RKO (cell line): ENCODE results near the gene NR6A1.
"Not testable (repeated sequence)": the region's sequence is repeated elsewhere in the genome, so short reads cannot be mapped to it uniquely, and the experiment has no call there.

Source experiments
- DNase-seq: peaks from one replicate; pipeline ENCODE4 v3.0.0-alpha.2; 2016; ENCODE audit warnings: low spot score

NR6A1 gene

GRCh38 chr9:124760719-124761118 lies 10.4 kb downstream of the NR6A1 start:
- no peak for DNase-seq

DNA sequence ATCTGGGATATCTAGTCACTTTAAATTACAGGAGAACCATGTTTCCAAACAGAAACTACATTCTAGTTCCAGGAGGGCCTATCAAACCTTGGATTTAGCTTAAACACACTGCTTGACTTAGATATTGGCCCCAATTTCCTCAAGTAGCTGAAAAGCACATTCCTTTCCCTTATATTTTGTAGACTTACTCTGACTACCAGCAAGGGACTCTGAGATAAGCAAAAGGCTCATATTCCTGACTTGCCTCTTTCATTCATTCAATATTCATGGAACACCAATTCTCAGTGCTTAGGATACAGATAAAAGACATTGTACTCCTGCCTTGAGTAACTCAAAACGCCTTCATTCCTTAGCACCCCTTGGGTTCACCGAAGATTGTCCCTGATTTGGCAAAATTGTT lies 11.8 kb downstream of the NR6A1 start:
- DNase-seq = no peak

DNA sequence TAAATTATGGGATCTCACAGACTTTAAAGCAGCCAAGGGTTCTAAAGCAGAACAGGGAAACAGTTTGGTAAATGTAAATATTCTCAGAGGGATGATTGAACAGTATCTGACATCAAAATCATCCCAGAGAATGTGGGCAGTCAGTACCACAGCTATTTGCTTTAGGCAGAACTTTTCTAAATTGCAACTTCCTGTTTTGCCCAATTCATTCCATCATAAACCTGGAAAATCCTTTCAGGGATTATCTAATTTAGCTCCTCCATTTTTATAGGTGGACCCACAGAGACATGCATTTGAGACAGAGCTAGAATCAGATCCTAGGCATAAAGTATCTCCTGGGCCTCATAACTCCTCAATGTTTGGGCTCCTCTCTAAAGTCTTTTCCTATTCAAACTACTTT lies 12.4 kb downstream of the NR6A1 start:
- DNase-seq = no peak

DNA sequence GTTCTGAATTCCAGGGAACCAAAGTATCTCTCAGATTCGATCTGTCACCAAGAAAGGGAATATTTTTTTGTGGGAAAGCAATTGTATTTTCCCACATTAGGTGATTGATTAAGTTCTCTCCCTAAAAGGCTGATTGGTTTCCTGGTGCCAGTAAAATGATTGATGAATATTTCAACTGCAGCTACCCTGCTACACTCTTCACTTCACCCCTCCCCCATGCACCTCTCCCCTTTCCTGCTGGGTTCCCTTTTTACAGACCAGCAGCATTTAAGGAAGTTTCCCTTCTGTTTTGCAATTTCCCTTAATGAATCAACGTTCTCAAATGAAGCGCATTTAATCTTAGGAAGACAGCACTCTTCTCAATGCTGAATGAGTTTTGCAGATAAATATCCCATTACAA lies 13.1 kb downstream of the NR6A1 start:
- no peak for DNase-seq

GRCh38 chr9:124757616-124758015 lies 13.5 kb downstream of the NR6A1 start:
- DNase-seq = no peak

GRCh38 chr9:124756011-124756410 lies 15.1 kb downstream of the NR6A1 start:
- no peak for DNase-seq

- no peak for DNase-seq
These were observed 16.1 kb downstream of the NR6A1 start for GRCh38 chr9:124755061-124755460.

DNA sequence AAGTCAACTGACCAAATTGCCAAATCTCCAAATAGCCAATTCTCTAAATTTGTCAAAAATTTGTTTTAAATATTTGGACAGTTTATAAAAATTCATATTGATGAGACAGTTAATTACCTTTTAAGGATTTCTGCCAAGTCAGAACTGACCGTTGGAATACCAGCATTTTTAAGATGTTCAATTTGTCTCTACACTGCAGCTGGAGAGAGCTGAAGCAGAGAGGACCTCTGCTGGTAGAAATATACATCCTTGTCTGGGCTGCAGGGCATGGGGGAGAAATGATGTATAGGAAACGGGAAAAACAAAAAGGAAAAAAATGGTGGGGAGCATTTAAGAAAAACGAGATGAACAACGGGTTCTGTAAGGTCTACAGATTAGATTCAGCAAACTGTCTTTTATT lies 16.8 kb downstream of the NR6A1 start:
- no peak for DNase-seq

GRCh38 chr9:124752967-124753366 lies 18.1 kb downstream of the NR6A1 start:
- DNase-seq = peak; percentile 54

- DNase-seq = no peak
These were observed 21.3 kb downstream of the NR6A1 start for GRCh38 chr9:124749781-124750180.

GRCh38 chr9:124749284-124749683 lies 21.8 kb downstream of the NR6A1 start:
- no peak for DNase-seq

GRCh38 chr9:124747065-124747464 lies 24.0 kb downstream of the NR6A1 start:
- no peak for DNase-seq

DNA sequence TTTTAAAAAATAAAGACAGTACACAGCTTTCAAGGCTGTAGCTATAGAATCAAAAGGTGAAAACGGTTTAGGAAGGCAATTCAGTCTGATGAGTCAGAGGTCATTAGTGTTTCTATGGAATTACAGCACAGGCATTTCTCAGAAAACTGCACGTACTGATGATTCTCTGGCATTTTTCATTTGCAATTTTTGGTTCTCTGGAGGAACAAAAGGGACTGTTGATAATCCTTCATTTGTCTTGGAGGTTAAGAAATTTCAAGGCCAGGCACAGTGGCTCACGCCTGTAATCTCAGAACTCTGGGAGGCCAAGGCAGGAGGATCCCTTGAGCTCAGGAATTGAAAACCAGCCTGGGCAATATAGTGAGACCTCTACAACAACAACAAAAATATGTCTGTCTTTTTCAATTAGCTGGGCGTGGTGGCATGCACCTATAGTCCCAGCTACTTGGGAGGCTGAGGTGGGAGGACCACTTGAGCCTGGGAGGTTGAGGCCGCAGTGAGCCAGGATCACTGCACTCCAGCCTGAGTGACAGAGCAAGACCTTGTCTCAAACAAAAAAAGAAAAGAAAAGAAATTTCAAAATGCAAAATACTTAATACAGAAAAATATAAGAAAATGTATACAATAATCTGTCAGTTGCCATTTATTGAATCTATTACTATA lies 27.3 kb downstream of the NR6A1 start:
- no peak for DNase-seq

GRCh38 chr9:124742940-124743339 lies 28.2 kb downstream of the NR6A1 start:
- DNase-seq = no peak

- no peak for DNase-seq
These were observed 29.4 kb downstream of the NR6A1 start for GRCh38 chr9:124741662-124742061.

DNA sequence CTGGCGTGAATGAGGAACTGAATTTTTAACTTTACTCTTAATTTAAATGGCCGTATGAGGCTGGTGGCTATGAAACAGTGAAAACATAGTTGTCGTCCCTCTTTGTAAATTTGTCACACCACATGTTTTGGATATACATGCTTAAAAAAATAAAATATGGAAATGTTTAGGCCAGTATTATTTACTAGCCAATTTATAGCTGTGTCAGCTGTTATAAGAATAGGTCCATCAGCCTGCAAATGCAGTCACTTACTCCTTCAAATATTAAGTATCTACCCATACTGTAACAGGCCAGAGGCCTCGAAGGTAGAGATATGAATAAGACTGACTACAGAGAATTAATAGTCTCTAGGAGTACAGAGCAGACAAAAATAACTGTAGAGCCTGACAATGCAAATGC lies 30.0 kb downstream of the NR6A1 start:
- no peak for DNase-seq

DNA sequence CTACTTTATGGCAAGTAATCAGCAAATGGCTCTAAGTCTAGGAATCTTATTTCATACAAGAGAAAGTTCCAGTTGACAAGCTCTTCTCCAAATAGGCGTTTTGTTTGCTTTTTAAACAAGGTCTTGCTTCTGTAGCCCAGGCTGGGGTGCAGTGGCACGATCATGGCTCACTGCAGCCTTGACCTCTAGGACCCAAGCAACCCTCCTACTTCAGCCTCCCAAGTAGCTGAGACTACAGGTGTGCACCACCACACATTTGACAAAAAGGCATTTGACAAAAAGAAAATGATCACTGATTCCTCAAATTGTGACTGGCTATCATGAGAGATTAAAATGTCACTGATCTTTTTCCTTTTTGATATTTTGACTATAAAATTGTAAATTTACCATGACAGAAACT lies 31.8 kb downstream of the NR6A1 start:
- no peak for DNase-seq

GRCh38 chr9:124738075-124738474 lies 33.0 kb downstream of the NR6A1 start:
- not testable (repeated sequence) for DNase-seq

GRCh38 chr9:124735121-124735520 lies 36.0 kb downstream of the NR6A1 start:
- DNase-seq = no peak

DNA sequence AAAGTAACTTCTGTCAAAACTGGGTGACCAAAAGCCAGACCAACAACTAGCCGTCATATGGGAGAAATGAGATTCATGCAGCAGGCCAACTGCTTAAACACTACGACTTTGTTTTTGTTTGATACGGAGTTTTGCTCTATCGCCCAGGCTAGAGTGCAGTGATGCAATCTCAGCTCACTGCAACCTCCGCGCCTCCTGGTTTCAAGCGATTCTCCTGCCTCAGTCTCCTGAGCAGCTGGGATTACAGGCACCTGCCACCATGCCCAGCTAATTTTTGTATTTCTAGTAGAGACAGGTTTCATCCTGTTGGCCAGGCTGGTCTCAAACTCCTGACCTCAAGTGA lies 36.4 kb downstream of the NR6A1 start:
- DNase-seq = not testable (repeated sequence)

DNA sequence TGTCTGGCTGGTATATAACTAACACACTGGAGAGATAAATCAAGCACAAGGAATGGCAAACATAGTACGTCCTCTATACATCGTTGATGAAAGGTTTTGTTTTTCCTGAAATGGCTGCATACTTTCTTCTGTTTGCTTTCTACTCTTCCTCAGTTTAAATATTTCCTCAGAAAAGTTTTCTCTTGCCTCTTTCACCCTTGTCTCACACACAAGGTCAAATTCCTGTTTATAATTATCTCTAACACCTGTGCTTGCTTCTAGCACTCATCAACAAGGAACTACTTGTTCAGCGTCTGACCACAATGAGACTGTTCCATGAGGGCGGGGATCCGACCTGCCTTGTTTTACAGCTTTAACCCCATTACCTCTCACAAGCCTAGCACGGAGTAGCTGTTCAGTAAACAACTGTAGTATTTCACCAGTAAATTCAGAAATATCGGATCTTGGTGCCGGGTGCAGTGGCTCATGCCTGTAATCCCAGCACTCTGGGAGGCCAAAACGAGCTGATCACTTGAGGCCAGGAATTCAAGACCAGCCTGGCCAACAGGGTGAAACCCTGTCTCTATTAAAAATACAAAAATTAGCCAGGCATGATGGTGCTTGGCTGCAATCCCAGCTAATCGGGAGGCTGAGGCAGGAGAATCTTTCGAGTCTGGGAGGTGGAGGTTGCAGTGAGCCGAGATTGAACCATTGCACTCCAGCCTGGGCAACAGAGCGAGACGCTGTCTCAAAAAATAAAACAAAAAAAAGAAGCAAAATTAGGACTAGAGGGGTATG lies 37.0 kb downstream of the NR6A1 start:
- no peak for DNase-seq

DNA sequence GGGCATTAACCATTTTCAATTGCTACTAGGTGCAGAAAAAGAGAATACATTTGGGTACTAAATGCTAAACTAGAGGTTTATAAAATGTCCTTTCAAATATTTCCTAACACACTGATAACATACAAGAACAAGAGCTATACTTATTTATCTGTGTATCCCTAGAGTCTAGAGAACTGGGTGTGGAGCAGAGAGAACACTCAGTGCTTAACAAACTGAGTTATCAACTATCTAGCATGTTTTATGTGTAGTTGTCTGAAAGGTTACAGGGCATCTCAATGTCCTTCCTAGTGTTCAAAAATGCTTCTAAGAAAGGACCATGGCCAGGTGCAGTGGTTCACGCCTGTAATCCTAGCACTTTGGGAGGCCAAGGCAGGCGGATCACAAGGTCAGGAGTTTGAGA lies 40.3 kb downstream of the NR6A1 start:
- no peak for DNase-seq

DNA sequence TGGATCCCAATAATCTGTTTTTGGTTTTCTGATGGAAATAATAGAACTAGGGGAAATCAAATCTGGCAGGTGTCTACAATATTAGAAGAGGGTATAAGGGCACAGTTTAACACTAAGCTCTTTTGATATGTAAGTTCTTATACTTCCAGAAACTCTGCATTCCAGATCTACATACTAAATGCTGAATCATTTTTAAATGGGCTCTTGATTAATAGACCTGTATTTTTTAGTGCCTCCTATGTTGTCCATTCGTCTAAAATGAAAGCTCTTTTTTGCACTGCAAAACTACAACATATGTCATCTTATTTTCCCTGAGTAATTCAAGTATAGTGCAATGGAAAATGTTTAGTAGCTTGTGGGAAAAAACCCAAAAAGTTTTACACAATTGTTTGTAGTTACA lies 44.2 kb downstream of the NR6A1 start:
- DNase-seq = no peak

DNA sequence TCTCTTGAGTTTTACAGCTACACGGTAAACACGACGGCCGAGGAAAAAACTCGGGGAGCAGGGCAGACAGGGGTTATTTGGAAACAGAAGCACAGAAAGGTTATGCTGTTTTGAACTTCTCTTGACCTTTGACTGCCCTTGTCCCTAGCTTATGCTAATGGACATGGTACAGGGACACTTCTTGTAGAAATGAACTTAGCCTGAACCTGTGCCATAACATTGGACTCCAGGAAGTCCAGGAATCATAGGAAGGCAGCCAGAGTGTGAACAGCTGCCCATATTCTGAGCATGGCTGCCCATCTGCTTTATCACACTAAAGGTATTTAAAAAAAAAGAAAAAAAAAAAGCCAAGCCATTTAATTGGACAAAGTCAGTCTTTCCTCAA lies 46.1 kb downstream of the NR6A1 start:
- DNase-seq = no peak
